Measurements from ENCODE around the gene DNAJC15. TPM values are rescaled to one million over a fixed set of nuclear protein-coding genes. Genes with fewer than 3 reads are reported as not detected.
A peak's percentile ranks its signal among the peaks of the same experiment; 100 is the strongest.

Gene DNAJC15
- total and polyA plus RNA-seq, 11 donors: 12.8 to 39.2 (median 25.9) TPM

- H3K4me1 ChIP-seq: peaks cover 0 to 20% (median 0%) of the 10 kb centered on the region in 12 donors
- H3K27me3 ChIP-seq: no peaks in the 10 kb centered on the region
- peaks cover 0 to 3% (median 0%) of the 10 kb centered on the region in 9 donors for H3K36me3 ChIP-seq
- ATAC-seq: no peak
- H3K4me3 ChIP-seq: no peak overlapping the region
- no peak for DNase-seq
- TF ChIP-seq CTCF (IDR thresholded peaks at IDR 0.05): no peak
- no peak for TF ChIP-seq POLR2A (IDR thresholded peaks at IDR 0.05)
- H3K9me3 ChIP-seq: peaks cover 0 to 26% (median 6%) of the 10 kb centered on the region in 12 donors
- 82 to 86% (median 84%) methylated on average over 4 of the region's 4 CpGs for WGBS, 4 donors
- intact Hi-C loops (cut with DNase I): no loop called here
- no peak overlapping the region for H3K27ac ChIP-seq
These were observed 78.9 kb downstream of the DNAJC15 start for GRCh38 chr13:43102304-43102703.

GRCh38 chr13:43107780-43108179, 84.4 kb downstream of the DNAJC15 start:
- 74 to 85% (median 83%) methylated on average over 2 of the region's 2 CpGs for WGBS, 4 donors
- H3K4me3 ChIP-seq: no peak overlapping the region
- no peaks in the 10 kb centered on the region for H3K27me3 ChIP-seq
- ATAC-seq: no peak
- H3K4me1 ChIP-seq: peaks cover 0 to 17% (median 2%) of the 10 kb centered on the region in 12 donors
- TF ChIP-seq POLR2A (IDR thresholded peaks at IDR 0.05): no peak
- no peak for TF ChIP-seq CTCF (IDR thresholded peaks at IDR 0.05)
- DNase-seq: no peak
- H3K27ac ChIP-seq: no peak overlapping the region
- no peaks in the 10 kb centered on the region for H3K9me3 ChIP-seq
- intact Hi-C loops (cut with DNase I): no loop called here
- peaks cover 0 to 16% (median 7%) of the 10 kb centered on the region in 9 donors for H3K36me3 ChIP-seq

GRCh38 chr13:43110036-43110435, 86.7 kb downstream of the DNAJC15 start:
- H3K4me1 ChIP-seq: peaks cover 0 to 13% (median 2%) of the 10 kb centered on the region in 12 donors
- ATAC-seq (peak in 3 of 4 donors; percentile 61 to 77 (median 66)), DNase-seq (no peak)
- no peaks in the 10 kb centered on the region for H3K27me3 ChIP-seq
- no peaks in the 10 kb centered on the region for H3K9me3 ChIP-seq
- WGBS, 4 donors: 56 to 69% (median 60%) methylated on average over 5 of the region's 5 CpGs
- intact Hi-C loops (cut with DNase I): no loop called here
- H3K27ac ChIP-seq: no peak overlapping the region
- peaks cover 0 to 16% (median 7%) of the 10 kb centered on the region in 9 donors for H3K36me3 ChIP-seq
- H3K4me3 ChIP-seq: no peak overlapping the region
- no peak for TF ChIP-seq CTCF (IDR thresholded peaks at IDR 0.05)
- TF ChIP-seq POLR2A (IDR thresholded peaks at IDR 0.05): no peak

- intact Hi-C loops (cut with DNase I): no loop called here
- WGBS, 4 donors: 82 to 86% (median 83%) methylated on average over 2 of the region's 2 CpGs
- no peak overlapping the region for H3K27ac ChIP-seq
- no peak overlapping the region for H3K4me3 ChIP-seq
- no peak for ATAC-seq
- no peak for DNase-seq
- H3K4me1 ChIP-seq: peaks cover 0 to 13% (median 2%) of the 10 kb centered on the region in 12 donors
- TF ChIP-seq POLR2A (IDR thresholded peaks at IDR 0.05): no peak
- TF ChIP-seq CTCF (IDR thresholded peaks at IDR 0.05): no peak
- no peaks in the 10 kb centered on the region for H3K9me3 ChIP-seq
- H3K36me3 ChIP-seq: peaks cover 0 to 16% (median 7%) of the 10 kb centered on the region in 9 donors
- H3K27me3 ChIP-seq: no peaks in the 10 kb centered on the region
These were observed 87.3 kb downstream of the DNAJC15 start for GRCh38 chr13:43110658-43111057.

Measured in heart left ventricle (tissue), 16 donors.